OCI-LY7 (cell line): ENCODE measurements around the gene FNTB.

ENCODE experiments used
- CTCF ChIP-seq: fragments of 200-600 bp; sonication (generic); conservative IDR thresholded peaks from 2 replicates; pipeline ENCODE4 v1.5.1; 2014; ENCODE audit warnings: mild to moderate bottlenecking, antibody characterized with exemption, low read length, moderate library complexity, mixed read lengths
- EZH2phosphoT487 ChIP-seq: fragments of 200-600 bp; sonication (generic); IDR thresholded peaks from 2 replicates; pipeline ENCODE4 v1.6.1; 2018; ENCODE audit warnings: low read depth, borderline replicate concordance, mild to moderate bottlenecking, mixed run types, antibody characterized with exemption, low read length, moderate library complexity, mixed read lengths

- no peak for TF ChIP-seq CTCF
- no peak for TF ChIP-seq EZH2phosphoT487
Observed at GRCh38 chr14:65072256-65072655, 85.6 kb downstream of the FNTB start.
